ENCODE measurements around the gene ANKRD12. TPM values are rescaled to one million over a fixed set of nuclear protein-coding genes. Genes with fewer than 3 reads are reported as not detected.

The ANKRD12 gene
- total RNA-seq, 1 donor from 2014 or later, result 47.6 TPM

DNA sequence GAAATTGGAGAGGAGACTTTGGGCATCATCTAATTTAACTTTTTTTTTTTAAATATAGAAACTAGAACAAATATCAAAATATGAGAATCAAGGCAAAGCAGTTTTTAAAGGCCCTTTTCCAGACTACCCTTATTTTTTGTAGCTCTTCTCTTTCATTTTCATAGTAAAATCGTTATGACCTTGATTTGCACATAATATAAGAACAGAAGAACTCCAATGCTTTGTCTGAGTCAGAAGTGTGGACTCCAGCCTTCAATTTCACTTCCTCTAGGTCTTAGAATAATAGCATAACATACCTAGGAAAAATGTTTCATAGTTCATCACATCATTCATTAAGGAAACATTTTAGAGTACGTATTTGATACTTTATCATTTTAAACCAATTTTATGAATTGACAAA is 74.4 kb downstream of the ANKRD12 start:
- H3K4me3 Mint-ChIP-seq, result no peak overlapping the region
- no peak overlapping the region for H3K27ac Mint-ChIP-seq
- H3K36me3 Mint-ChIP-seq, result peaks cover 33% of the 10 kb centered on the region
- no peaks in the 10 kb centered on the region for H3K27me3 Mint-ChIP-seq (ENCODE audit: low read depth)
- H3K9me3 Mint-ChIP-seq, result peaks cover 7% of the 10 kb centered on the region
- H3K4me1 Mint-ChIP-seq, result no peaks in the 10 kb centered on the region
- TF ChIP-seq, protein P1, sequence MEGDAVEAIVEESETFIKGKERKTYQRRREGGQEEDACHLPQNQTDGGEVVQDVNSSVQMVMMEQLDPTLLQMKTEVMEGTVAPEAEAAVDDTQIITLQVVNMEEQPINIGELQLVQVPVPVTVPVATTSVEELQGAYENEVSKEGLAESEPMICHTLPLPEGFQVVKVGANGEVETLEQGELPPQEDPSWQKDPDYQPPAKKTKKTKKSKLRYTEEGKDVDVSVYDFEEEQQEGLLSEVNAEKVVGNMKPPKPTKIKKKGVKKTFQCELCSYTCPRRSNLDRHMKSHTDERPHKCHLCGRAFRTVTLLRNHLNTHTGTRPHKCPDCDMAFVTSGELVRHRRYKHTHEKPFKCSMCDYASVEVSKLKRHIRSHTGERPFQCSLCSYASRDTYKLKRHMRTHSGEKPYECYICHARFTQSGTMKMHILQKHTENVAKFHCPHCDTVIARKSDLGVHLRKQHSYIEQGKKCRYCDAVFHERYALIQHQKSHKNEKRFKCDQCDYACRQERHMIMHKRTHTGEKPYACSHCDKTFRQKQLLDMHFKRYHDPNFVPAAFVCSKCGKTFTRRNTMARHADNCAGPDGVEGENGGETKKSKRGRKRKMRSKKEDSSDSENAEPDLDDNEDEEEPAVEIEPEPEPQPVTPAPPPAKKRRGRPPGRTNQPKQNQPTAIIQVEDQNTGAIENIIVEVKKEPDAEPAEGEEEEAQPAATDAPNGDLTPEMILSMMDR (IDR thresholded peaks at IDR 0.05; ENCODE audit: unreplicated experiment), result no peak
- DNase-seq (ENCODE audit: low spot score in 2 of 2, unreplicated experiment in 2 of 2), result no peak

DNA sequence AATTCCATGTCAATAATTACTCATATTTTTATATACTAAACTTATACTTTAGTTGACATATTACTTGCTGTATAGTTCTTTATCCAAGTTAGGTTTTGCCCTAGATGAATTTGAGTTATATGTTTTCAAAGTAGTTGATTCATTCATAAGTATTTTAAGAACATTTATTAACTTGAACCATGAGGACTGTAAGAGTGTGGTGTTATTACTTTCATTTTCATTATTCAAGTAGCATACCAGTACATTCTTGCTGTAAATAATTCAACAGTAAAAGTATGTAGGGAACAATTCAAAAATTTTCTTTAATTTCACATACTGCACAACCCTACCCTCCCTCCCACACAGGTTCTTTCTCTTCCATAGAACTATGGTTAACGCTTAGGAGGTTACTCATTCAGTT is 75.4 kb downstream of the ANKRD12 start:
- H3K4me1 Mint-ChIP-seq, result no peaks in the 10 kb centered on the region
- DNase-seq (ENCODE audit: low spot score in 2 of 2, unreplicated experiment in 2 of 2), result no peak
- TF ChIP-seq, protein P1 (IDR thresholded peaks at IDR 0.05; ENCODE audit: unreplicated experiment), result no peak
- peaks cover 7% of the 10 kb centered on the region for H3K9me3 Mint-ChIP-seq
- H3K27me3 Mint-ChIP-seq (ENCODE audit: low read depth), result no peaks in the 10 kb centered on the region
- H3K36me3 Mint-ChIP-seq, result peaks cover 35% of the 10 kb centered on the region
- H3K27ac Mint-ChIP-seq, result no peak overlapping the region
- H3K4me3 Mint-ChIP-seq, result no peak overlapping the region

DNA sequence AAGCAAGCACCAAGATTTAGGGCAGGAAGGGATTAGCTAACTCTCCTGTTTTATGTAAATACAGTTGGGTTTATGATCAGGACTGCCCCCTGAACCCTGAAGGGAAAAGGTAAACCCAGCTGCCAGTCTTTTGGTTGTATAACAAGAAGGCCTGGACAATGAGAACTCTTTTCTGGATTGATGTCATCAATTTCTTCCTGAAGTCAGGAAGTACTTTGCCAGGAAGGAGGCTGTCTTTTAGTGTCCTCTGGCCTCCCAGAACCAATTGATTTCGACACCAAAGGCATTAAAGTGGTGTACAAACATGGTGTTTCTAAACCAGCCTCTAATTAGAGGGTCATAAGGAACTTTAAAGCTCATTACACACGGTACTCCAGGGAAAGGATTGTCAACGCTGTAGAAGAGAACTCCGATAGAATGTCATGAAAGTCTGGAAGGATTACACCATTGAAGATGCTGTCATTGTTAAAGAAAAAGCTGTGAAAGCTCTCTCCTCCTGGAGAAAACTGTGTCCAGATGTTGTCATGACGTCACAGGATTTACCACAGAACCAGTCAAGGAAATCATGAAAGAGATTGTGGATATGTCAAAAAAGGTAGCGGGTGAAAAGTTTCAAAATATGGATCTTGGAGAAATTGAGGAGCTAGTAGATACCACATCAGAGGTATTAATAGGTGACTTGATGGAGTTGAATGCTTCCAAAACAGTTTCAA is 78.8 kb downstream of the ANKRD12 start:
- H3K27ac Mint-ChIP-seq, result no peak overlapping the region
- H3K27me3 Mint-ChIP-seq (ENCODE audit: low read depth), result no peaks in the 10 kb centered on the region
- no peak for DNase-seq (ENCODE audit: low spot score in 2 of 2, unreplicated experiment in 2 of 2)
- TF ChIP-seq, protein P1 (IDR thresholded peaks at IDR 0.05; ENCODE audit: unreplicated experiment), result no peak
- no peaks in the 10 kb centered on the region for H3K4me1 Mint-ChIP-seq
- peaks cover 7% of the 10 kb centered on the region for H3K9me3 Mint-ChIP-seq
- no peak overlapping the region for H3K4me3 Mint-ChIP-seq
- peaks cover 43% of the 10 kb centered on the region for H3K36me3 Mint-ChIP-seq

DNA sequence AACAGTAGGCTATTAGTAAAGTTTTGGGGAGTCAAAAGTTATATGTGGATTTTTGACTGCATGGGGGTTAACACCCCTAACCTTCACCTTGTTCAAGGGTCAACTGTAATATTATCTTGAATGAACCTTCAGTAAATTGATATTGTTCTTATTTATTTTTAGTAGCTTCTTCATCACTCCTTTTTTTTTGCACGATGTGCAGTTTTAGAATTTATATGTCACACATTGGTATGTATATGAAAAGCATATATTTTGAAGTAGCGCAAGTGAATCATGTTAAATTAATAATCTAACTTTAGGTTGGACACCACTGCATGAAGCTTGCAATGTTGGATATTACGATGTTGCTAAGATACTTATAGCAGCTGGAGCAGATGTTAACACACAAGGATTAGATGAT is 79.9 kb downstream of the ANKRD12 start:
- Mint-ChIP-seq H3K36me3 (peaks cover 48% of the 10 kb centered on the region), H3K9me3 (peaks cover 7% of the 10 kb centered on the region), H3K27me3 (ENCODE audit: low read depth) (no peaks in the 10 kb centered on the region), H3K4me3 (no peak overlapping the region), H3K27ac (no peak overlapping the region), H3K4me1 (no peaks in the 10 kb centered on the region)
- DNase-seq (ENCODE audit: low spot score in 2 of 2, unreplicated experiment in 2 of 2), result no peak
- TF ChIP-seq, protein P1 (IDR thresholded peaks at IDR 0.05; ENCODE audit: unreplicated experiment), result no peak

DNA sequence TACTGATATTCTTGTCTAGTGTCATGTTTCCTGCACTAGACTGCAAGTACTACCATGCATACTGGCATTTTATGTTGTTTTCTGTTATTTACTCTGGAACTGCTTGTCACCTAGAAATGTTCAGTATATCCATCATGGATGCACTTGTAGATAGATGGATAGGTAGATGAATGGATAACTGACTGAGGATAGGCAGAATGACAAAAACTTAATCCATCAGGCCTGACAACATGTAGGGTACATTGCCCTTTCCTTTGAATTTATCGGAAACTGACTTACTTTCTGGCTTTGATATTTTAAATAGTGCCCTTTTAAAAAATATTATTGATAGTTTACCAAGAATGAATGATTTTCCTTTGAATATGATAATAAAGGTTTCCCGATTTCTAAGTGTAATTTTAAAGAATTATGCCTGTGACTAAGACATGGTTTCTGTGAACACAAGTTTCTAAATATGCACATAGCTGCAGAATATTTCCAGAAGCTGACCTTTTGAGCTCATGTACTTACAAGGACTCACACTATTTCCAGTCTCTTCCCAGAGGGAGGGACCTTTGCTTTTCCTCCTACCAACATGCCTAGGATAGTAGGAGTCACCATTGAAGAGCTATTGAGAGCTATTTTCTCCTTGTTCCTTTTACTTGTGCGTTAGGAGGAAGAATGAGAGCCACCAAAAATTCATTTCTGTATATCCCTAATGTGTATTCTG is 81.3 kb downstream of the ANKRD12 start:
- Mint-ChIP-seq H3K4me3 (no peak overlapping the region), H3K27ac (no peak overlapping the region), H3K27me3 (ENCODE audit: low read depth) (no peaks in the 10 kb centered on the region), H3K9me3 (peaks cover 7% of the 10 kb centered on the region), H3K4me1 (no peaks in the 10 kb centered on the region), H3K36me3 (peaks cover 49% of the 10 kb centered on the region)
- TF ChIP-seq, protein P1 (IDR thresholded peaks at IDR 0.05; ENCODE audit: unreplicated experiment), result no peak
- DNase-seq (ENCODE audit: low spot score in 2 of 2, unreplicated experiment in 2 of 2), result no peak
